Epidermal melanocyte (primary cell): ENCODE measurements around the gene FBXO11.
"Not testable (repeated sequence)": the region's sequence is repeated elsewhere in the genome, so short reads cannot be mapped to it uniquely, and the experiment has no call there.

Experiments
- DNase-seq: peaks from one replicate; pipeline ENCODE4 v3.0.0; 2011; ENCODE audit warnings: low spot score; ENCODE audit not compliant: insufficient read length

The FBXO11 gene

GRCh38 chr2:47906157-47907038 lies at the start of gene FBXO11:
Gene FBXO11, minus strand, starts transcription at chr2:47906498. Its CDS starts 778 bp downstream, at chr2:47905720.
- peak; percentile 84 for DNase-seq

GRCh38 chr2:47950340-47951301 lies 44.3 kb upstream of the FBXO11 start:
- no peak for DNase-seq

GRCh38 chr2:47946593-47946992 lies 40.3 kb upstream of the FBXO11 start:
- DNase-seq, result no peak

- no peak for DNase-seq
These were observed 38.9 kb upstream of the FBXO11 start for GRCh38 chr2:47945046-47945781.

- no peak for DNase-seq
These were observed 35.6 kb upstream of the FBXO11 start for GRCh38 chr2:47941936-47942335.

- DNase-seq, result no peak
These were observed 31.4 kb upstream of the FBXO11 start for GRCh38 chr2:47937677-47938076.

- no peak for DNase-seq
These were observed 28.8 kb upstream of the FBXO11 start for GRCh38 chr2:47935071-47935470.

- no peak for DNase-seq
These were observed 11.7 kb upstream of the FBXO11 start for GRCh38 chr2:47918043-47918442.

GRCh38 chr2:47917276-47917961 lies 11.1 kb upstream of the FBXO11 start:
- no peak for DNase-seq

- DNase-seq, result no peak
These were observed 10.1 kb upstream of the FBXO11 start for GRCh38 chr2:47916412-47916811.

- DNase-seq, result not testable (repeated sequence)
These were observed 4.4 kb upstream of the FBXO11 start for GRCh38 chr2:47910662-47911061.

GRCh38 chr2:47908682-47909081 lies 2.4 kb upstream of the FBXO11 start:
- DNase-seq, result no peak

GRCh38 chr2:47907039-47907781 lies 912 bp upstream of the FBXO11 start:
- no peak for DNase-seq

- DNase-seq, result no peak
These were observed 727 bp downstream of the FBXO11 start for GRCh38 chr2:47905386-47906156.

GRCh38 chr2:47903781-47904490 lies 2.4 kb downstream of the FBXO11 start:
- DNase-seq, result no peak

- not testable (repeated sequence) for DNase-seq
These were observed 4.4 kb downstream of the FBXO11 start for GRCh38 chr2:47901892-47902291.

GRCh38 chr2:47900857-47901256 lies 5.4 kb downstream of the FBXO11 start:
- DNase-seq, result no peak

- no peak for DNase-seq
These were observed 6.1 kb downstream of the FBXO11 start for GRCh38 chr2:47899915-47900816.
